Neural cell (in vitro differentiated cells): Measurements from ENCODE around the gene RNPEPL1.

Source experiments
- EZH2 ChIP-seq: fragments of 200-600, 300-800 bp; shearing (Covaris generic), sonication (generic); IDR thresholded peaks from 2 replicates; pipeline ENCODE4 v1.6.1; 2014; ENCODE audit warnings: antibody characterized with exemption, low read length, borderline replicate concordance, mild to moderate bottlenecking; ENCODE audit not compliant: insufficient read depth, poor library complexity, severe bottlenecking
- POLR2AphosphoS5 ChIP-seq: IDR thresholded peaks from 2 replicates; pipeline ENCODE4 v1.6.1; 2012
- RAD21 ChIP-seq: fragments of 450-650 bp; conservative IDR thresholded peaks from 2 replicates; pipeline ENCODE4 v1.6.1; 2014; ENCODE audit warnings: antibody characterized with exemption, mild to moderate bottlenecking, moderate library complexity
- SMC3 ChIP-seq: fragments of 450-650 bp; conservative IDR thresholded peaks from 2 replicates; pipeline ENCODE4 v1.6.1; 2014; ENCODE audit warnings: antibody characterized with exemption, mild to moderate bottlenecking, moderate library complexity; ENCODE audit not compliant: poor library complexity
- TAF1 ChIP-seq: IDR thresholded peaks from 2 replicates; pipeline ENCODE4 v1.6.1; 2012; ENCODE audit warnings: low read depth
- TF ChIP-seq, protein P1 (sequence below): fragments of 450-650 bp; IDR thresholded peaks from 2 replicates; pipeline ENCODE4 v1.5.1; 2014; ENCODE audit warnings: antibody characterized with exemption, mild to moderate bottlenecking, moderate library complexity; ENCODE audit not compliant: poor library complexity, severe bottlenecking
- TF ChIP-seq, protein P2 (sequence below): IDR thresholded peaks from 2 replicates; pipeline ENCODE4 v1.6.1; 2012; ENCODE audit warnings: borderline replicate concordance

DNA sequence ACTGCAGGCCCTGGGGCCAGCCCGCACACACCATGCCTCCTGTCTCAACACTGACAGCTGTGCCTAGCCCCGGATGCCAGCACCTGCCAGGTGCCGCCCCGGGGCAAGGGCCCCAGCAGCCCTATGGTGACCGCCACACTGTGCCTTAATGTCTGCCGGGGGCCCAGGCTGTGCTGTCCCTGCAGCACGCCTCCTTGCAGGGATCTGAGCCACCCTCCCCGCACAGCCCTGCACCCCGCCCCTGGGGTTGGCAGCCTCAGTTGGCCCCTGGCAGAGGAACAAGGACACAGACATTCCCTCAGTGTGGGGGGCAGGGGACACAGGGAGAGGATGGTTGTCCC is 9.8 kb downstream of the RNPEPL1 start:
- TF ChIP-seq RAD21 (no peak), POLR2AphosphoS5 (no peak), TAF1 (no peak), SMC3 (no peak), EZH2 (no peak)
- TF ChIP-seq, protein P1, sequence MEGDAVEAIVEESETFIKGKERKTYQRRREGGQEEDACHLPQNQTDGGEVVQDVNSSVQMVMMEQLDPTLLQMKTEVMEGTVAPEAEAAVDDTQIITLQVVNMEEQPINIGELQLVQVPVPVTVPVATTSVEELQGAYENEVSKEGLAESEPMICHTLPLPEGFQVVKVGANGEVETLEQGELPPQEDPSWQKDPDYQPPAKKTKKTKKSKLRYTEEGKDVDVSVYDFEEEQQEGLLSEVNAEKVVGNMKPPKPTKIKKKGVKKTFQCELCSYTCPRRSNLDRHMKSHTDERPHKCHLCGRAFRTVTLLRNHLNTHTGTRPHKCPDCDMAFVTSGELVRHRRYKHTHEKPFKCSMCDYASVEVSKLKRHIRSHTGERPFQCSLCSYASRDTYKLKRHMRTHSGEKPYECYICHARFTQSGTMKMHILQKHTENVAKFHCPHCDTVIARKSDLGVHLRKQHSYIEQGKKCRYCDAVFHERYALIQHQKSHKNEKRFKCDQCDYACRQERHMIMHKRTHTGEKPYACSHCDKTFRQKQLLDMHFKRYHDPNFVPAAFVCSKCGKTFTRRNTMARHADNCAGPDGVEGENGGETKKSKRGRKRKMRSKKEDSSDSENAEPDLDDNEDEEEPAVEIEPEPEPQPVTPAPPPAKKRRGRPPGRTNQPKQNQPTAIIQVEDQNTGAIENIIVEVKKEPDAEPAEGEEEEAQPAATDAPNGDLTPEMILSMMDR = no peak
- TF ChIP-seq, protein P2, sequence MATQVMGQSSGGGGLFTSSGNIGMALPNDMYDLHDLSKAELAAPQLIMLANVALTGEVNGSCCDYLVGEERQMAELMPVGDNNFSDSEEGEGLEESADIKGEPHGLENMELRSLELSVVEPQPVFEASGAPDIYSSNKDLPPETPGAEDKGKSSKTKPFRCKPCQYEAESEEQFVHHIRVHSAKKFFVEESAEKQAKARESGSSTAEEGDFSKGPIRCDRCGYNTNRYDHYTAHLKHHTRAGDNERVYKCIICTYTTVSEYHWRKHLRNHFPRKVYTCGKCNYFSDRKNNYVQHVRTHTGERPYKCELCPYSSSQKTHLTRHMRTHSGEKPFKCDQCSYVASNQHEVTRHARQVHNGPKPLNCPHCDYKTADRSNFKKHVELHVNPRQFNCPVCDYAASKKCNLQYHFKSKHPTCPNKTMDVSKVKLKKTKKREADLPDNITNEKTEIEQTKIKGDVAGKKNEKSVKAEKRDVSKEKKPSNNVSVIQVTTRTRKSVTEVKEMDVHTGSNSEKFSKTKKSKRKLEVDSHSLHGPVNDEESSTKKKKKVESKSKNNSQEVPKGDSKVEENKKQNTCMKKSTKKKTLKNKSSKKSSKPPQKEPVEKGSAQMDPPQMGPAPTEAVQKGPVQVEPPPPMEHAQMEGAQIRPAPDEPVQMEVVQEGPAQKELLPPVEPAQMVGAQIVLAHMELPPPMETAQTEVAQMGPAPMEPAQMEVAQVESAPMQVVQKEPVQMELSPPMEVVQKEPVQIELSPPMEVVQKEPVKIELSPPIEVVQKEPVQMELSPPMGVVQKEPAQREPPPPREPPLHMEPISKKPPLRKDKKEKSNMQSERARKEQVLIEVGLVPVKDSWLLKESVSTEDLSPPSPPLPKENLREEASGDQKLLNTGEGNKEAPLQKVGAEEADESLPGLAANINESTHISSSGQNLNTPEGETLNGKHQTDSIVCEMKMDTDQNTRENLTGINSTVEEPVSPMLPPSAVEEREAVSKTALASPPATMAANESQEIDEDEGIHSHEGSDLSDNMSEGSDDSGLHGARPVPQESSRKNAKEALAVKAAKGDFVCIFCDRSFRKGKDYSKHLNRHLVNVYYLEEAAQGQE = no peak
